HL-60 (cell line): ENCODE data around the gene PDE6B.

Source experiments
- DNase-seq, 2 experiments: peaks; one replicate each; pipeline ENCODE4 v3.0.0-alpha.2; 2010 to 2020; ENCODE audit warnings: low read depth in 1 of 2, low spot score in 1 of 2
- H3K27ac ChIP-seq: fragments of 250-450 bp; sonication (Bioruptor Pico); replicated peaks from 2 replicates; pipeline ENCODE4 v1.5.1; 2020; ENCODE audit warnings: mild to moderate bottlenecking, moderate library complexity
- H3K27me3 ChIP-seq: fragments of 250-450 bp; sonication (Bioruptor Pico); 2 replicates; pipeline ENCODE4 v1.5.1; 2021; ENCODE audit warnings: mild to moderate bottlenecking, moderate library complexity; ENCODE audit not compliant: insufficient read depth, poor library complexity, severe bottlenecking
- H3K4me3 ChIP-seq: replicated peaks from 2 replicates; pipeline ENCODE4 v1.5.1; 2011; ENCODE audit warnings: mild to moderate bottlenecking, control low read depth, low read length; ENCODE audit not compliant: insufficient read depth
- GABPA ChIP-seq: IDR thresholded peaks from 2 replicates; pipeline ENCODE4 v1.6.1; 2012; ENCODE audit warnings: low read depth
- POLR2AphosphoS5 ChIP-seq: IDR thresholded peaks from 2 replicates; pipeline ENCODE4 v1.6.1; 2012; ENCODE audit warnings: low read depth
- SPI1 ChIP-seq: IDR thresholded peaks from 2 replicates; pipeline ENCODE4 v1.6.1; 2012; ENCODE audit warnings: low read depth, mild to moderate bottlenecking, borderline replicate concordance
- TF ChIP-seq, protein P1 (sequence below): IDR thresholded peaks from one replicate; pipeline ENCODE4 v1.5.1; 2011; ENCODE audit warnings: low read length, control low read depth, inconsistent platforms; ENCODE audit not compliant: insufficient read depth
- TF ChIP-seq, protein P2 (sequence below): IDR thresholded peaks from 2 replicates; pipeline ENCODE4 v1.6.1; 2012; ENCODE audit warnings: low read depth; ENCODE audit not compliant: insufficient replicate concordance

PDE6B gene

DNA sequence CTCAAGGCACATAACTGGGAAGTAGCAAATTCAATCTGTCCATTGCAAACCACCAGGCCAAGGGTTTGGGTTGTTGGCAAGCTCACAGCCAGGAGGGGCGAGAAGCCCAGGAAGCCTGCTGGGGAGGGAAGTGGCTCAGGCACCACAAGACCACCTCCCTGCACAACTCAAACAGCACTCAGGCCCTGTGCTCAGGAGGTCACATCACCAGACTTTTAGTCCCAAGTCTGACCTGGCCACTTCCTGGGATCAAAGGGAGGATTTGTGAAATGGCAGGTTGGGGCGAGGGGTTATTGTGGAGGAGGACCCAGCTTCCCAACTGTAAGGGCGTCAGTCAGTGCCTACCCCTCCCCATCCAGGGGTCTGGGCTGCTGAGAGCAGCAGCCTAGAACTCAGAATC, 46.4 kb downstream of the PDE6B start:
- DNase-seq = no peak
- TF ChIP-seq POLR2AphosphoS5 (no peak), SPI1 (no peak), GABPA (no peak)
- TF ChIP-seq, protein P1, sequence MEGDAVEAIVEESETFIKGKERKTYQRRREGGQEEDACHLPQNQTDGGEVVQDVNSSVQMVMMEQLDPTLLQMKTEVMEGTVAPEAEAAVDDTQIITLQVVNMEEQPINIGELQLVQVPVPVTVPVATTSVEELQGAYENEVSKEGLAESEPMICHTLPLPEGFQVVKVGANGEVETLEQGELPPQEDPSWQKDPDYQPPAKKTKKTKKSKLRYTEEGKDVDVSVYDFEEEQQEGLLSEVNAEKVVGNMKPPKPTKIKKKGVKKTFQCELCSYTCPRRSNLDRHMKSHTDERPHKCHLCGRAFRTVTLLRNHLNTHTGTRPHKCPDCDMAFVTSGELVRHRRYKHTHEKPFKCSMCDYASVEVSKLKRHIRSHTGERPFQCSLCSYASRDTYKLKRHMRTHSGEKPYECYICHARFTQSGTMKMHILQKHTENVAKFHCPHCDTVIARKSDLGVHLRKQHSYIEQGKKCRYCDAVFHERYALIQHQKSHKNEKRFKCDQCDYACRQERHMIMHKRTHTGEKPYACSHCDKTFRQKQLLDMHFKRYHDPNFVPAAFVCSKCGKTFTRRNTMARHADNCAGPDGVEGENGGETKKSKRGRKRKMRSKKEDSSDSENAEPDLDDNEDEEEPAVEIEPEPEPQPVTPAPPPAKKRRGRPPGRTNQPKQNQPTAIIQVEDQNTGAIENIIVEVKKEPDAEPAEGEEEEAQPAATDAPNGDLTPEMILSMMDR = no peak
- TF ChIP-seq, protein P2, sequence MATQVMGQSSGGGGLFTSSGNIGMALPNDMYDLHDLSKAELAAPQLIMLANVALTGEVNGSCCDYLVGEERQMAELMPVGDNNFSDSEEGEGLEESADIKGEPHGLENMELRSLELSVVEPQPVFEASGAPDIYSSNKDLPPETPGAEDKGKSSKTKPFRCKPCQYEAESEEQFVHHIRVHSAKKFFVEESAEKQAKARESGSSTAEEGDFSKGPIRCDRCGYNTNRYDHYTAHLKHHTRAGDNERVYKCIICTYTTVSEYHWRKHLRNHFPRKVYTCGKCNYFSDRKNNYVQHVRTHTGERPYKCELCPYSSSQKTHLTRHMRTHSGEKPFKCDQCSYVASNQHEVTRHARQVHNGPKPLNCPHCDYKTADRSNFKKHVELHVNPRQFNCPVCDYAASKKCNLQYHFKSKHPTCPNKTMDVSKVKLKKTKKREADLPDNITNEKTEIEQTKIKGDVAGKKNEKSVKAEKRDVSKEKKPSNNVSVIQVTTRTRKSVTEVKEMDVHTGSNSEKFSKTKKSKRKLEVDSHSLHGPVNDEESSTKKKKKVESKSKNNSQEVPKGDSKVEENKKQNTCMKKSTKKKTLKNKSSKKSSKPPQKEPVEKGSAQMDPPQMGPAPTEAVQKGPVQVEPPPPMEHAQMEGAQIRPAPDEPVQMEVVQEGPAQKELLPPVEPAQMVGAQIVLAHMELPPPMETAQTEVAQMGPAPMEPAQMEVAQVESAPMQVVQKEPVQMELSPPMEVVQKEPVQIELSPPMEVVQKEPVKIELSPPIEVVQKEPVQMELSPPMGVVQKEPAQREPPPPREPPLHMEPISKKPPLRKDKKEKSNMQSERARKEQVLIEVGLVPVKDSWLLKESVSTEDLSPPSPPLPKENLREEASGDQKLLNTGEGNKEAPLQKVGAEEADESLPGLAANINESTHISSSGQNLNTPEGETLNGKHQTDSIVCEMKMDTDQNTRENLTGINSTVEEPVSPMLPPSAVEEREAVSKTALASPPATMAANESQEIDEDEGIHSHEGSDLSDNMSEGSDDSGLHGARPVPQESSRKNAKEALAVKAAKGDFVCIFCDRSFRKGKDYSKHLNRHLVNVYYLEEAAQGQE = no peak
- H3K4me3 ChIP-seq = no peak overlapping the region
- H3K27ac ChIP-seq = no peak overlapping the region
- H3K27me3 ChIP-seq = no peaks in the 10 kb centered on the region

DNA sequence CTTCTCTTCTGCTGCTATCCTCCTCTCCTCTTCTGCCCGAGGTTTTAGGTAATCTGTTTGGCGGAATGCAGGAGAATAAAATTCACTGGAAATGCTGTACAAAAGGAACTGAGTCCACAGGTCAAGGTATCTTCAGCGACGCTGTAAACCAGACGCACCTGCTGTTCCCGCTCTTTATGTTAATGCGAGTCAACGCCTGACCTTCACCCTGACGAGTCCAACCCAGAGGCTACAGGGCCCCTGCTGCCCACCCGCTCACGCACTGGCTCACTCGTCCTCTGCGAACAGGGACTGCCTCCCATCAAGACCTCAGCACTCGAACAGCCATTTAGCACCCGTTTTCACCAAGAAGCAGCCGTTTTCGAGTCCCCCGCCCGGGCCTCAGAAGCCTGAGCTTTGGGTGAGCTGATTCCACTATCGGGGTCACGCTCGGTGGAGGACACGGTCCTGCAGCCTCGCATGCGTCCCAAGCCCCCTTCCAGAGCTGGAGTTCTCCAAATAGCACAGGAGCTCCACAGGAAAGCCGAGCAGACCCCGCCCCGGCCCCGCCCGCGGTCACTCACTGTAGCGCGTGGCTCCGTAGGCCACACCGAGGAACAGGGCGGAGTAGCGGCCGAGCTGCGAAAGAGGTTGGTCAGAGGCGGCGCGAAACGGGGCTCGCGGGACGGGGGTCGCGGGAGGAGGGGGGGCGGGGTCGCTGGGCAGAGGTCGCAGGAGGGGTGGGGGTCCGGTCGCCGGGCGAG, 48.1 kb downstream of the PDE6B start:
- Histone ChIP-seq H3K27ac (peak overlapping the region; percentile 94), H3K27me3 (no peaks in the 10 kb centered on the region), H3K4me3 (peak overlapping the region; percentile 70)
- TF ChIP-seq POLR2AphosphoS5 = no peak
- TF ChIP-seq, protein P1 = no peak
- TF ChIP-seq, protein P2 = no peak
- TF ChIP-seq GABPA = no peak
- TF ChIP-seq SPI1 = no peak
- peak; percentile 23 to 46 for DNase-seq

DNA sequence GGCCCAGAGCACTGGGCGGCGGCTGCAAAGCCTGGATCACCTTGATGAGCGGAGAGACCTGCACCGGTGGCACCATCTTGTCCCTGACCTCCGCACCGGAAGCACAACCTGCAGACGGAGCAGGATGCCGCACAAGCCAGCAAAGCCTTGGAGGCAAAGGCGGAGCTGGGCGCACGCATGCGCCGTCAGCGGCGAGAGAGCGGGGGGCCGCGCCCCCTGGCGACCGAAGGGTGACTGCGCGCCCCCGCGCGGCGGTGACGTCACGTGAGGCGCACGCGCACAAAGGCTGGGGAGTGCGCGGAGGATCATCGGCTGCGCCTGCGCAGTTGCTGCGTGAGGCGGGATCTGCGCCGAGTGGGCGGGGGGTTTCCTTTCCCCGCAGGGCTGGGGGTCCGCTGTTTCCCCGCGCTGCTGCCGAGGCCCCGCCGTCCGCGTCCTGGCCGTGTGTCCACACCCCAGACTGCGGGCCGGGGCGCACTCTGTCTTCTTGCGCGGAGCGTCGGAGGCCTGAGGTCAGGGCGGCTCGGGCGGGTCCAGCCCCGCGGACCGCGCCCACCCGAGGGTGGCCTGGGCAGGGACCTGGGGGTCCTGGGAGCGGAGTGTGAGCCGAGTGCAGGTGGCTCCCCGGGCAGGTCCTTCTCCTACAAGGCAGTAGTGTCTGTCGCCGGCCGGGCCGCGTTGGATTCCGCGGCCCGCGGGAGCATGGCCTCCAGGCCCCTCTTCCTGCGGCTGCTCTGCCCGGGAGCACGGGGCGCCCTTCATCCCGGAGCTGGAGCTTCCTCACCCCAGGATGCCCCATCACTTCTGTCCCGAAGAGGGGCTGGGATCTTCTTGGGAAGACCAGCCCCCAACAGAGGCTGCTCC, 49.0 kb downstream of the PDE6B start, which contains the start of the genes ATP5ME and MYL5:
TSS of gene ATP5ME (minus strand) at position 105 of the 864 bp plus-strand sequence. CDS start at position 76, 29 bp downstream.
TSS of gene MYL5 (plus strand) at position 371 of the 864 bp plus-strand sequence. CDS start 3,485 bp downstream, outside the sequence.
- TF ChIP-seq POLR2AphosphoS5 = peak; percentile 92
- TF ChIP-seq GABPA = peak; percentile 86
- TF ChIP-seq, protein P1 = peak; percentile 99
- TF ChIP-seq, protein P2 = no peak
- no peak for TF ChIP-seq SPI1
- peak within 1 kb of the TSS; percentile 82 for H3K4me3 ChIP-seq
- H3K27ac ChIP-seq = peak within 1 kb of the TSS; percentile 94
- DNase-seq = peak; percentile 93 to 97
- H3K27me3 ChIP-seq = no peaks in the 10 kb centered on the region
